ENCODE data around the gene RPL39. TPM values are rescaled to one million over a fixed set of nuclear protein-coding genes. Genes with fewer than 3 reads are reported as not detected.

The RPL39 gene
- total RNA-seq (2022; extraction: Qiagen RNA extraction; ENCODE audit: low read depth), result 3,393 to 5,238 TPM (median 3,694 TPM) in 5 replicates

DNA sequence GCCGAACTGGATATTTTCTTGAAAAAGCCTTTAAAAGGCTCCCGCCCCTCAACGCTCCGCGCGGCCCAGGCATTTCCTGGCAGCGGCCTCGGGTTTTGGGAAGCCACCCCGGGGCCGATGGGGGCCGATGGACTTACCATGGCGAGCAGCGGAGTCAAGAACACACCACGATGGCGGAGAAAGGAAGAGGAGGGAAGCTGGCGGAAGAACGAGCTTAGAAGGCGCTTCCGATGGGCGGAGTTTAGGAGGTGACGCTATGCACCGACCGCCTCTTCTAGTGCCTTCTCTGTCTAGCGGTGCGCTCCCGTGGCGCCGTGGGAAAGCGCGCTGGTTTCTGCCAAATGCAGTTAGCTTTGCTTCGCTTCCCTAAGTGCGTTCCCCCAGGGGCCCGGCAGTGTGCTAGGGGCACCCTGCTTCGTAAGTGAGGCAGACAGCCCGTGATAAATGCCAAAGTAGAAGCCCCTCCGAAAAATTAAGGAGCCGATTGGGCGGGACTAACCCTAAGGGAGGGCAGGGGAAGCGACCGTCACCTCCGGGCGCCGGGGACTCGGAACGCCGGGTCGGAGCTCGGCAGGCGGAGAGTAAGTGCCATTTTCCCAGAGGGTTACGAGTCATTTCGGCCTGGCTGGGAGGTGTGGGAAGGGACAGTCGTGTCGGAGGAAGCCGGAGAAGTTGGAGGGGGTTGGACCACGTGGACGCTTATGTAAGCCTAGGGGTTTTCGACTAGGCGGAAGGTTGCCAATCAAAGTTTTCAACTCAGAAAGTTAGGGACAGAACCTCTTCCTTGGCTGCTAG lies at the start of gene RPL39:
RPL39 (minus strand) TSS at position 194 of the 795 bp plus-strand sequence; CDS start at position 140, 54 bp downstream.

DNA sequence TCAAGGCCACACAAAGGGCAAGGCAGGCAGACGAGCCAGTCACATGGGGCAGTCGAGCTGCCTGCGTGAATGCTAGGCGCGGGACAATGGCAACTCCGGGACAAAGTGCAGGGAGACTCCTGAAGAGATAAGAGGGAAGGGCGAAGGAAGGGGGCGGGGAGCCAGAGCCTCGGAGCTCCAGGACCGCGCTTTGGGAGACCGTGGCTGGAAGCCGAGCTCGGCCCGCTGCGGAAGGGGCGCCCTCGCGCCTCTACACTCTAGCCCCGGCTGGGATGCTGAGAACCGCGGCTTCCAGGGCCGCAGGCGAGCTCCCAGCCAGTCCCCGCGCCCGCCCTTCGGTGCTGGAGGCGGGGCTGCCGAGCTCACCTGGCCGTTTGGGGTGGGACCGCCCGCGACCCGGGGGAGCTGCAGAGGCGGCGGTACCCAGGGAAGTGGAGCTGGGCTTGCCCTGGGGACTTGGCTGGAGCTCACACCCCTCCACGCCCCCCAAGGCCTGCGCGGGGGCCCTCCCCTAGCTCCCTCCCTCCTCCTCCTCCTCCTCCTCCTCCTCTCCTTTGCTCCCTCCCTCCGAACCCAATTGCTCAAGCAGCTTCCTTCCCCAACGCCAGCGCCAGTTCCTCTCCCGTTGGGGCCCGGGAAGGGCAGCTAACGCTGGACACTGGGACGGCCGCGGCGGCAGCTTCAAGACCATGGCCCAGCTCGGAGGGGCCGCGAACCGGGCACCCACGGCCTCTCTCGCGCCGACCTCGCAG lies 33.3 kb downstream of the RPL39 start, which contains the start of gene SOWAHD:
SOWAHD (plus strand) TSS at position 610 of the 752 bp plus-strand sequence; CDS start at position 690, 80 bp downstream.

Other genes starting within 250 kb of the RPL39 start
- 30.1 to 40.3 TPM (median 32.2 TPM) in 5 replicates for gene STEEP1, start 226.2 kb downstream of the RPL39 start, total RNA-seq (2022; extraction: Qiagen RNA extraction; ENCODE audit: low read depth)
- 136 to 142 TPM (median 138 TPM) in 5 replicates for gene UBE2A, start 217.1 kb downstream of the RPL39 start, total RNA-seq (2022; extraction: Qiagen RNA extraction; ENCODE audit: low read depth)
- gene NKRF, start 185.2 kb downstream of the RPL39 start, total RNA-seq (2022; extraction: Qiagen RNA extraction; ENCODE audit: low read depth), result 14.4 to 19.9 TPM (median 18.5 TPM) in 5 replicates
- gene SEPTIN6, start 98.5 kb downstream of the RPL39 start, total RNA-seq (2022; extraction: Qiagen RNA extraction; ENCODE audit: low read depth), result 9.3 to 11.8 TPM (median 10.5 TPM) in 5 replicates
- 0.09 to 0.20 TPM (median 0.17 TPM) in 4 of 5 replicates, not detected in the other for gene SOWAHD, start 33.0 kb downstream of the RPL39 start, total RNA-seq (2022; extraction: Qiagen RNA extraction; ENCODE audit: low read depth)
- 16.8 to 28.9 TPM (median 21.5 TPM) in 5 replicates for gene UPF3B, start 61.3 kb upstream of the RPL39 start, total RNA-seq (2022; extraction: Qiagen RNA extraction; ENCODE audit: low read depth)
- gene RNF113A, start 80.1 kb upstream of the RPL39 start, total RNA-seq (2022; extraction: Qiagen RNA extraction; ENCODE audit: low read depth), result 29.7 to 36.4 TPM (median 31.6 TPM) in 5 replicates
- 230 to 343 TPM (median 260 TPM) in 5 replicates for gene NDUFA1, start 80.2 kb upstream of the RPL39 start, total RNA-seq (2022; extraction: Qiagen RNA extraction; ENCODE audit: low read depth)
- not detected in 5 replicates for gene AKAP14, start 104.3 kb upstream of the RPL39 start, total RNA-seq (2022; extraction: Qiagen RNA extraction; ENCODE audit: low read depth)
- 6.9 to 8.7 TPM (median 7.2 TPM) in 5 replicates for gene NKAP, start 152.1 kb upstream of the RPL39 start, total RNA-seq (2022; extraction: Qiagen RNA extraction; ENCODE audit: low read depth)

Data from A549 treated with RU486 at 1 μM for 4 hours (cell line).